ENCODE results near the gene CUL5.

DNA sequence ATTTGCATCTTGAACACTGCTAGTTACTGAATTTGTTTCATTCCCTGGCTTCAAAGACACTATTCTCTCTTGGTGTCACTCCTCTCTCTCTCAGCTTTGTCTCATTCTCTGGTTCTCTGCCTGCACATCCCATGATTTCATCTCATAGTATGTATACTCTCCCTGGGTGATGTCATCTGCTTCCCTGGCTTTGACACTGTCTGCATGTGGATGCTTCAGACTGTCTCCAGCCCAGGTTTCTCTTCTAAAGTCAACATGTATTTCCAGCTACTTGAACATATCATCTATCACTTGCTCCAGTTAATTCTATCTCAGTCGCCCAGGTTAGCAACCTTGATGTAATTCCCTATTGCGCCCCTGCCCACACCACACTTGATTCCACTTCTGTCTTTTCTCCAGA, 103.4 kb downstream of the CUL5 start:
- TF ChIP-seq YY2 (tag by site-specific recombination; IDR thresholded peaks at IDR 0.05), result no peak
- TF ChIP-seq, protein P1, sequence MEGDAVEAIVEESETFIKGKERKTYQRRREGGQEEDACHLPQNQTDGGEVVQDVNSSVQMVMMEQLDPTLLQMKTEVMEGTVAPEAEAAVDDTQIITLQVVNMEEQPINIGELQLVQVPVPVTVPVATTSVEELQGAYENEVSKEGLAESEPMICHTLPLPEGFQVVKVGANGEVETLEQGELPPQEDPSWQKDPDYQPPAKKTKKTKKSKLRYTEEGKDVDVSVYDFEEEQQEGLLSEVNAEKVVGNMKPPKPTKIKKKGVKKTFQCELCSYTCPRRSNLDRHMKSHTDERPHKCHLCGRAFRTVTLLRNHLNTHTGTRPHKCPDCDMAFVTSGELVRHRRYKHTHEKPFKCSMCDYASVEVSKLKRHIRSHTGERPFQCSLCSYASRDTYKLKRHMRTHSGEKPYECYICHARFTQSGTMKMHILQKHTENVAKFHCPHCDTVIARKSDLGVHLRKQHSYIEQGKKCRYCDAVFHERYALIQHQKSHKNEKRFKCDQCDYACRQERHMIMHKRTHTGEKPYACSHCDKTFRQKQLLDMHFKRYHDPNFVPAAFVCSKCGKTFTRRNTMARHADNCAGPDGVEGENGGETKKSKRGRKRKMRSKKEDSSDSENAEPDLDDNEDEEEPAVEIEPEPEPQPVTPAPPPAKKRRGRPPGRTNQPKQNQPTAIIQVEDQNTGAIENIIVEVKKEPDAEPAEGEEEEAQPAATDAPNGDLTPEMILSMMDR (tag by site-specific recombination; IDR thresholded peaks at IDR 0.05), result no peak
- no peak for TF ChIP-seq ZBTB21 (tag by site-specific recombination; IDR thresholded peaks at IDR 0.05)
- no peak for TF ChIP-seq TRIM28 (IDR thresholded peaks at IDR 0.05; ENCODE audit: borderline replicate concordance, low read length)
- TF ChIP-seq ZNF416 (tag by site-specific recombination; IDR thresholded peaks at IDR 0.05), result no peak
- TF ChIP-seq ZEB2 (tag by site-specific recombination; IDR thresholded peaks at IDR 0.05), result no peak
- TF ChIP-seq, protein P2, sequence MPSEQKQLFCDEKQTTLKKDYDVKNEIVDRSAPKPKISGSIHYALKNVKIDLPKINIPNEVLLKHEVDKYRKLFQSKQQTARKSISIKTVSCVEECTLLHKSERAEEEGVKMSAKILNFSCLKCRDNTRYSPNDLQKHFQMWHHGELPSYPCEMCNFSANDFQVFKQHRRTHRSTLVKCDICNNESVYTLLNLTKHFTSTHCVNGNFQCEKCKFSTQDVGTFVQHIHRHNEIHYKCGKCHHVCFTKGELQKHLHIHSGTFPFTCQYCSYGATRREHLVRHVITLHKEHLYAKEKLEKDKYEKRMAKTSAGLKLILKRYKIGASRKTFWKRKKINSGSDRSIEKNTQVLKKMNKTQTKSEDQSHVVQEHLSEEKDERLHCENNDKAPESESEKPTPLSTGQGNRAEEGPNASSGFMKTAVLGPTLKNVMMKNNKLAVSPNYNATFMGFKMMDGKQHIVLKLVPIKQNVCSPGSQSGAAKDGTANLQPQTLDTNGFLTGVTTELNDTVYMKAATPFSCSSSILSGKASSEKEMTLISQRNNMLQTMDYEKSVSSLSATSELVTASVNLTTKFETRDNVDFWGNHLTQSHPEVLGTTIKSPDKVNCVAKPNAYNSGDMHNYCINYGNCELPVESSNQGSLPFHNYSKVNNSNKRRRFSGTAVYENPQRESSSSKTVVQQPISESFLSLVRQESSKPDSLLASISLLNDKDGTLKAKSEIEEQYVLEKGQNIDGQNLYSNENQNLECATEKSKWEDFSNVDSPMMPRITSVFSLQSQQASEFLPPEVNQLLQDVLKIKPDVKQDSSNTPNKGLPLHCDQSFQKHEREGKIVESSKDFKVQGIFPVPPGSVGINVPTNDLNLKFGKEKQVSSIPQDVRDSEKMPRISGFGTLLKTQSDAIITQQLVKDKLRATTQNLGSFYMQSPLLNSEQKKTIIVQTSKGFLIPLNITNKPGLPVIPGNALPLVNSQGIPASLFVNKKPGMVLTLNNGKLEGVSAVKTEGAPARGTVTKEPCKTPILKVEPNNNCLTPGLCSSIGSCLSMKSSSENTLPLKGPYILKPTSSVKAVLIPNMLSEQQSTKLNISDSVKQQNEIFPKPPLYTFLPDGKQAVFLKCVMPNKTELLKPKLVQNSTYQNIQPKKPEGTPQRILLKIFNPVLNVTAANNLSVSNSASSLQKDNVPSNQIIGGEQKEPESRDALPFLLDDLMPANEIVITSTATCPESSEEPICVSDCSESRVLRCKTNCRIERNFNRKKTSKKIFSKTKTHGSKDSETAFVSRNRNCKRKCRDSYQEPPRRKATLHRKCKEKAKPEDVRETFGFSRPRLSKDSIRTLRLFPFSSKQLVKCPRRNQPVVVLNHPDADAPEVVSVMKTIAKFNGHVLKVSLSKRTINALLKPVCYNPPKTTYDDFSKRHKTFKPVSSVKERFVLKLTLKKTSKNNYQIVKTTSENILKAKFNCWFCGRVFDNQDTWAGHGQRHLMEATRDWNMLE (tag by site-specific recombination; conservative IDR thresholded peaks at IDR 0.05; ENCODE audit: low read depth), result no peak
- TF ChIP-seq GLIS1 (tag by site-specific recombination; IDR thresholded peaks at IDR 0.05), result no peak
- TF ChIP-seq ZNF324 (tag by site-specific recombination; IDR thresholded peaks at IDR 0.05), result no peak
- no peak for TF ChIP-seq ZNF423 (tag by site-specific recombination; IDR thresholded peaks at IDR 0.05)
- TF ChIP-seq, protein P3, sequence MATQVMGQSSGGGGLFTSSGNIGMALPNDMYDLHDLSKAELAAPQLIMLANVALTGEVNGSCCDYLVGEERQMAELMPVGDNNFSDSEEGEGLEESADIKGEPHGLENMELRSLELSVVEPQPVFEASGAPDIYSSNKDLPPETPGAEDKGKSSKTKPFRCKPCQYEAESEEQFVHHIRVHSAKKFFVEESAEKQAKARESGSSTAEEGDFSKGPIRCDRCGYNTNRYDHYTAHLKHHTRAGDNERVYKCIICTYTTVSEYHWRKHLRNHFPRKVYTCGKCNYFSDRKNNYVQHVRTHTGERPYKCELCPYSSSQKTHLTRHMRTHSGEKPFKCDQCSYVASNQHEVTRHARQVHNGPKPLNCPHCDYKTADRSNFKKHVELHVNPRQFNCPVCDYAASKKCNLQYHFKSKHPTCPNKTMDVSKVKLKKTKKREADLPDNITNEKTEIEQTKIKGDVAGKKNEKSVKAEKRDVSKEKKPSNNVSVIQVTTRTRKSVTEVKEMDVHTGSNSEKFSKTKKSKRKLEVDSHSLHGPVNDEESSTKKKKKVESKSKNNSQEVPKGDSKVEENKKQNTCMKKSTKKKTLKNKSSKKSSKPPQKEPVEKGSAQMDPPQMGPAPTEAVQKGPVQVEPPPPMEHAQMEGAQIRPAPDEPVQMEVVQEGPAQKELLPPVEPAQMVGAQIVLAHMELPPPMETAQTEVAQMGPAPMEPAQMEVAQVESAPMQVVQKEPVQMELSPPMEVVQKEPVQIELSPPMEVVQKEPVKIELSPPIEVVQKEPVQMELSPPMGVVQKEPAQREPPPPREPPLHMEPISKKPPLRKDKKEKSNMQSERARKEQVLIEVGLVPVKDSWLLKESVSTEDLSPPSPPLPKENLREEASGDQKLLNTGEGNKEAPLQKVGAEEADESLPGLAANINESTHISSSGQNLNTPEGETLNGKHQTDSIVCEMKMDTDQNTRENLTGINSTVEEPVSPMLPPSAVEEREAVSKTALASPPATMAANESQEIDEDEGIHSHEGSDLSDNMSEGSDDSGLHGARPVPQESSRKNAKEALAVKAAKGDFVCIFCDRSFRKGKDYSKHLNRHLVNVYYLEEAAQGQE (tag by site-specific recombination; IDR thresholded peaks at IDR 0.05), result no peak

Data from HEK293 (cell line).